Measurements from ENCODE around the gene MARK3. TPM values are rescaled to one million over a fixed set of nuclear protein-coding genes. Genes with fewer than 3 reads are reported as not detected.

Gene MARK3
- total RNA-seq, 1 experiment from 2014 or later, result 81.9 TPM

- Histone ChIP-seq H2BK12ac (ENCODE audit: insufficient read length, low read depth, low read length) (no peak overlapping the region), H2AK5ac (ENCODE audit: insufficient read length, low read length) (no peak overlapping the region), H3K4ac (ENCODE audit: low read depth, low read length) (no peak overlapping the region), H2BK120ac (ENCODE audit: low read depth, low read length, poor library complexity, severe bottlenecking) (no peak overlapping the region), H2BK5ac (ENCODE audit: insufficient read length, low read length) (no peak overlapping the region), H3K4me1 (ENCODE audit: insufficient read depth, low read length) (peaks cover 4% of the 10 kb centered on the region), H3K14ac (ENCODE audit: insufficient read depth, low read length) (no peak overlapping the region), H2AFZ (ENCODE audit: low read length) (no peak overlapping the region), H3K79me2 (ENCODE audit: insufficient read depth, low read length) (no peaks in the 10 kb centered on the region), H4K91ac (ENCODE audit: insufficient read length, low read depth, low read length) (no peak overlapping the region), H4K8ac (replicated peaks; ENCODE audit: insufficient read length, low read depth, low read length) (no peak overlapping the region), H3K27ac (ENCODE audit: insufficient read length, low read depth, low read length) (no peak overlapping the region), H3K27me3 (ENCODE audit: insufficient read depth, low read length) (no peaks in the 10 kb centered on the region), H3K23ac (ENCODE audit: insufficient read length, low read depth, low read length) (no peak overlapping the region), H3K9me3 (ENCODE audit: control insufficient read depth, low read depth, low read length) (no peaks in the 10 kb centered on the region), H3K56ac (ENCODE audit: insufficient read length, low read depth, low read length) (no peak overlapping the region), H3K23me2 (ENCODE audit: insufficient read length, low read depth, low read length, poor library complexity, severe bottlenecking) (no peaks in the 10 kb centered on the region), H3K79me1 (ENCODE audit: insufficient read depth, low read depth, low read length, poor library complexity, severe bottlenecking) (no peaks in the 10 kb centered on the region), H3K9ac (ENCODE audit: extremely low read depth, insufficient read length, low read length) (no peak overlapping the region), H4K20me1 (ENCODE audit: control insufficient read depth, insufficient read depth, insufficient read length) (peaks cover 3% of the 10 kb centered on the region), H2BK15ac (ENCODE audit: low read depth, low read length) (no peak overlapping the region), H3K4me2 (ENCODE audit: insufficient read depth, insufficient read length, low read length) (no peak overlapping the region), H4K5ac (ENCODE audit: insufficient read length, low read depth, low read length) (no peak overlapping the region), H3K18ac (ENCODE audit: insufficient read length, low read depth, low read length) (no peak overlapping the region), H3T11ph (ENCODE audit: low read length) (no peak overlapping the region), H2BK20ac (ENCODE audit: low read depth, low read length, poor library complexity, severe bottlenecking) (no peak overlapping the region)
- Mint-ChIP-seq H3K9me3 (no peaks in the 10 kb centered on the region; a peak in 1 of 5 replicates), H3K4me1 (peaks cover 17 to 22% of the 10 kb centered on the region in 2 experiments), H3K4me3 (no peak overlapping the region), H3K27ac (no peak overlapping the region), H3K36me3 (ENCODE audit: insufficient read depth in 1 of 3, low read depth in 3 of 3) (no peaks in the 10 kb centered on the region), H3K27me3 (ENCODE audit: low read depth) (no peaks in the 10 kb centered on the region; the same call in 1 of the 2 replicates)
- DNase-seq, result no peak
- TF ChIP-seq CTCF (conservative IDR thresholded peaks at IDR 0.05), result no peak
- no CpG with 5 or more reads among the region's 7 CpGs for WGBS (ENCODE audit: extremely low coverage, insufficient read length, low lambda C conversion rate)
These were observed 31.1 kb upstream of the MARK3 start for GRCh38 chr14:103354141-103354540.

Measured in H9 (cell line).